BE2C (cell line): ENCODE measurements around the gene RXRA.

Experiments
- DNase-seq: peaks from one replicate; pipeline ENCODE4 v3.0.0-alpha.2; 2020
- H3K27me3 ChIP-seq: fragments of 250-450 bp; sonication (Bioruptor Pico); 2 replicates; pipeline ENCODE4 v1.5.1; 2020; ENCODE audit warnings: mild to moderate bottlenecking
- H3K36me3 ChIP-seq: fragments of 250-450 bp; sonication (Bioruptor Pico); 2 replicates; pipeline ENCODE4 v1.5.1; 2020; ENCODE audit warnings: mild to moderate bottlenecking
- H3K4me1 ChIP-seq: fragments of 250-450 bp; sonication (Bioruptor Pico); 2 replicates; pipeline ENCODE4 v1.5.1; 2020
- H3K4me3 ChIP-seq: 2 replicates; pipeline ENCODE4 v1.5.1; 2011; ENCODE audit warnings: low read depth, low read length
- H3K9me3 ChIP-seq: fragments of 250-450 bp; sonication (Bioruptor Pico); 2 replicates; pipeline ENCODE4 v1.5.1; 2020
- TF ChIP-seq, protein P1 (sequence below): IDR thresholded peaks from 2 replicates; pipeline ENCODE4 v1.5.1; 2012; ENCODE audit warnings: mild to moderate bottlenecking, low read depth, low read length

Gene RXRA

DNA sequence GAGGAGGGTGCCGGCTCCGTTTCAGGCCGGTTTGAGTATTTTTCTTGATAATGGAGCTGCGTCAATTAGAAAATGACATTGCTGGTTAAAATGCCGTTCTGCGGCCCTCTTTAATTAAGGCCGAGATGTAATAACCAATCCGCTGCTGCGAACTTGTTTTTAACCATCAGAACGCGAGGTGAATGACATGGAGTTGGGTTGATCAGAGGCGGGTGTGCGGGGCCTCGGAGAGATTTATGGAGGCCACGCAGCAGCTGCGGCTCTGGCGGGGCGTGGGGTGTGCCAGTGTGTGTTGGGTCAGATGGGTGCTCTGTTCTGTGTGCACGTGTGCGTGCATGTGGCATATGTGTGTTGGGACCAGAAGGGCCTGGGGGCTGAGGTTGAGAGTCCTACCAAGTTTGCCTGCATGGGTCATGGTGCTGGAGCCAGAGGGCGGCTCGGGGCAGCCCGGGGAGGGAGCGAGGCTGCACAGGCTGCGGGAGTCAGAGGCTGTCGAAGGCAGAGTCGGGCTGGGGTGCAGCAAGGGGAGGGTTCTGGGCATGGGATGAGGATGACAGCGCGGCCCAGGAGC is 25.4 kb downstream of the RXRA start:
- Histone ChIP-seq H3K9me3 (no peaks in the 10 kb centered on the region), H3K4me3 (no peak overlapping the region), H3K36me3 (no peaks in the 10 kb centered on the region), H3K4me1 (peaks cover 42% of the 10 kb centered on the region), H3K27me3 (no peaks in the 10 kb centered on the region)
- DNase-seq: no peak
- TF ChIP-seq, protein P1, sequence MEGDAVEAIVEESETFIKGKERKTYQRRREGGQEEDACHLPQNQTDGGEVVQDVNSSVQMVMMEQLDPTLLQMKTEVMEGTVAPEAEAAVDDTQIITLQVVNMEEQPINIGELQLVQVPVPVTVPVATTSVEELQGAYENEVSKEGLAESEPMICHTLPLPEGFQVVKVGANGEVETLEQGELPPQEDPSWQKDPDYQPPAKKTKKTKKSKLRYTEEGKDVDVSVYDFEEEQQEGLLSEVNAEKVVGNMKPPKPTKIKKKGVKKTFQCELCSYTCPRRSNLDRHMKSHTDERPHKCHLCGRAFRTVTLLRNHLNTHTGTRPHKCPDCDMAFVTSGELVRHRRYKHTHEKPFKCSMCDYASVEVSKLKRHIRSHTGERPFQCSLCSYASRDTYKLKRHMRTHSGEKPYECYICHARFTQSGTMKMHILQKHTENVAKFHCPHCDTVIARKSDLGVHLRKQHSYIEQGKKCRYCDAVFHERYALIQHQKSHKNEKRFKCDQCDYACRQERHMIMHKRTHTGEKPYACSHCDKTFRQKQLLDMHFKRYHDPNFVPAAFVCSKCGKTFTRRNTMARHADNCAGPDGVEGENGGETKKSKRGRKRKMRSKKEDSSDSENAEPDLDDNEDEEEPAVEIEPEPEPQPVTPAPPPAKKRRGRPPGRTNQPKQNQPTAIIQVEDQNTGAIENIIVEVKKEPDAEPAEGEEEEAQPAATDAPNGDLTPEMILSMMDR: no peak

DNA sequence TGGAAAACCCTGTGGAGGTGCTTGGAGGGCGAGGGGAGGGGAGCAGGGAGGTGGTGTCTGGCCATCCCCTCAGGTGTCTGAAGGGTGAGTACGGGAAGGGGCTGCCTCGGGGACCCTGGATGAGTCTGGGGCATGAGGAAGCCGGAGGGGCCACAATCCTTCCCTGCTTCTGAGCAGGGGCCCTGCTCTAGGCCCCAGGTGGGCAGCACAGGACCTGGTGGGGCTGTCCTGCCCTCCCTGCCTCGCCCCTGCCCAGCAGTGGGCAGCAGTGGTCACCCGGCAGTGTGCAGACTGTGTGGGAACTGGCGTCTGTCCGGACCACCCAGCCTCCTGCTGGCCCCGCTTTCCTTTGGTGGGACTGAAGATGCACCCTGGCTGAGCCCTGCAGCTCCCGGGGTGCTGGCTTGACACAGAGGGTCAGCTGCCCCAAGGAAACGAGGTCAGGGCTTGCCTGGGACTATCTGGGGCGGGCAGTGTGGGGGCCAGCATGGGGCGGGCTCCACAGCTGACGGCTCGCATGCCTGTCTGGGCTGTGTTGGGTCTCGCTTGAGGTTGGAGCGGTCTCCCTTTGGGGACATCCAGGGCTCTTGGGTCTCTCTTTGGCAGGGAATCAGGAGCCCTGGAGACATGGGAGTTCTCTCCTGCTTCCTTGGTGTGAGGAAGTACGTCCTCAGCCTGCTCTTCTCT is 26.1 kb downstream of the RXRA start:
- H3K9me3 ChIP-seq: no peaks in the 10 kb centered on the region
- DNase-seq: no peak
- H3K36me3 ChIP-seq: no peaks in the 10 kb centered on the region
- peaks cover 47% of the 10 kb centered on the region for H3K4me1 ChIP-seq
- H3K27me3 ChIP-seq: no peaks in the 10 kb centered on the region
- H3K4me3 ChIP-seq: no peak overlapping the region
- TF ChIP-seq, protein P1: no peak

DNA sequence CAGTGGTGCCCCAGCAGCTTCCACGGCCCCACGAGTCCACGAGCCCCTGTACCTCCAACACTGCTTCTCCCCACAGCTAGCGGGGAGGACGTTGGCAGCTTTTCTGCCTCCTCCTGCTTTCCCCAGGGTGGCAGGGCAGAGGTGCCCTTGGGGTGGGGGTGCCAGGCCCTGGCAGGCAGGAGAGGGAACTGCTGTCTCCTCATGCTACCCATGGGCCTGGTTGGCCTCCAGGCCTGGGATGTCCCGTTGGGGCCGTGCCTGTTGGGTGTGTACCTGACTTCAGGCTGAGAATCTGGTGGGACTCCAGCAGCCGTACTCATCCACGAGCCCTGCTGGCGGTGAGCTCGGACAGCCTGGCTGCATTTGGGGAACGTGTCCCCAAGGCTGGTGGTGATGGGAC is 27.3 kb downstream of the RXRA start:
- peaks cover 48% of the 10 kb centered on the region for H3K4me1 ChIP-seq
- no peaks in the 10 kb centered on the region for H3K27me3 ChIP-seq

DNA sequence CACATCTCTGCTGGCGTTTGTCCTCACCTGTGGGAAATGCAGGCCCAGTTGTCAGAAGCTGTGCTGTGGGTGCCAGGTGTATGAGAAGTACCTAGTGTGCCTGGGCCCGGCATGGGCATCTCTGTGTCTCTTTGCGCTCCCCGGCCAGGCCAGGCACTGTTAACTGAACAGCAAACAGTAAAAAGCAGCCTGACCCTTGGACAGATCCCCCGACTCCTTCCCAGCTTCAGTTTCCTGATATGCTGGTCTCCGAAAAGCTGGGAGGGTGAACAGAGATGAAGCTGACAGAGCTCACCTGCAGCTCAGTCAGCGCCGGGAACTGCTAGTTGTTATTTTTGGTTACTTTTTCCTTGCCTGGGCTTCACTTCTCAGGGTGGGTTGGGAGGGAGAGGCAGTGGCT is 28.9 kb downstream of the RXRA start:
- TF ChIP-seq, protein P1: no peak
- no peak for DNase-seq
- no peaks in the 10 kb centered on the region for H3K36me3 ChIP-seq
- H3K9me3 ChIP-seq: no peaks in the 10 kb centered on the region
- H3K27me3 ChIP-seq: no peaks in the 10 kb centered on the region
- H3K4me3 ChIP-seq: no peak overlapping the region
- peaks cover 44% of the 10 kb centered on the region for H3K4me1 ChIP-seq

More for the DNA sequence above, 27.3 kb downstream of the RXRA start:
- H3K9me3 ChIP-seq: no peaks in the 10 kb centered on the region
- no peak overlapping the region for H3K4me3 ChIP-seq
- TF ChIP-seq, protein P1: no peak
- H3K36me3 ChIP-seq: no peaks in the 10 kb centered on the region
- no peak for DNase-seq

DNA sequence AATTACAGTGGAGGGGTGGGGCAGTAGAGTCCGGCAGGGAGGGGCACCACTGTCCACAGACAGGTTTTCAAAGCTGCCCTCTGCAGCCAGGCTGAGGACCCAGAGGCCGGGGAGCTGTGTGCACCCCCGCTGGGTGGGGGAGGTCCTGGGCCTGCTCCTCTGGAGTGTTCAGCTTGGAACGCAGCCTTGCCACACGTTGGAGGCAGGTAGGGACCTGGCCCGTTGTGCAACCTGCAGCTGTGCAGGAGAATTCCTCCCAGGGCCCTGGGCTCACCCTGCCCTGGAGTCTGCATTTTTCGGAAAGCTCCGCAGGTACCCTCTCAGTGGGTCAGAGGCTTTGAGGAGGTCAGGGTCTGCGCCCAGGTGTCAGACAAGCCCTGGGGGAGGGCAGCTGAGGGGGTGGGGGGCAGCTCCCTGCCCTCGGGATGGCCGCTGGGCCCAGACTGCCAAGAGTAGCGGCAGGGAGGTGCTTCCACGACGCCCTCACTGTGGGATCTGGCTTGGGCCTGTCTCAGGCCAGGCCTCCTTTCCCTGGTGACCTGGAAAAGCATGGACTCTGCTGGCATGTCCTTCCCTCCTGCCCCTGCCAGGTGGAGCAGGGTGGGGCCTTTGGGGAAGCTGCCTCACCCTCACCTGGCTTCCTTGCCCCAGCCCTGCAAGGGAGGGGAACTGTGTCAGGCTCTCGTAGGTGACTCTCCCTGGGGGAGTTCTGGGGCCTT is 29.5 kb downstream of the RXRA start:
- no peaks in the 10 kb centered on the region for H3K27me3 ChIP-seq
- no peak overlapping the region for H3K4me3 ChIP-seq
- H3K9me3 ChIP-seq: no peaks in the 10 kb centered on the region
- H3K4me1 ChIP-seq: peaks cover 43% of the 10 kb centered on the region
- TF ChIP-seq, protein P1: no peak
- no peak for DNase-seq
- H3K36me3 ChIP-seq: no peaks in the 10 kb centered on the region
